HG03439 (cell line): Measurements from ENCODE around the gene S100A11.
A peak's percentile ranks its signal among the peaks of the same experiment; 100 is the strongest.

Experiments used
- ATAC-seq: cut with Tn5 transposase; IDR thresholded peaks from one replicate; pipeline ENCODE4 v1.9.1; 2021; ENCODE audit warnings: mild to moderate bottlenecking, moderate library complexity; ENCODE audit not compliant: unreplicated experiment

Gene S100A11

DNA sequence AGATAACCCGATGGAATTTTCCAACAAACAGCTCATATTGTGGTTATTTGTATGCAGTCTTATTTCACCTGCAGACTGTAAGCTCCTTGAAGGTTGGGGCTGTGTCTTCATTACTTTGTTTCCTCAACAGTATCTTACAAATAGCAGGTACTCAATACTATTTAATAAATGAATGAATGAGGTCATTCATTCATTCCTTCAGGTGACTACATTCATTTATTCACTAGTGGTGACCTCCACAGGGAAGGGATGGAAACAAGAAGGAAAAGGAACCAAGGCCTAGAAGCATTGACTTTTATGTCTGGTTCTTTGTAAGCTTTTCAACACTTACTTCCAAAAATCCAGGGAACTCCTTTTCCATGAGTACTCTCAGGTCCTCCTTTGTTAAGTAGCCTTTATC is 51.0 kb downstream of the S100A11 start:
- no peak for ATAC-seq

DNA sequence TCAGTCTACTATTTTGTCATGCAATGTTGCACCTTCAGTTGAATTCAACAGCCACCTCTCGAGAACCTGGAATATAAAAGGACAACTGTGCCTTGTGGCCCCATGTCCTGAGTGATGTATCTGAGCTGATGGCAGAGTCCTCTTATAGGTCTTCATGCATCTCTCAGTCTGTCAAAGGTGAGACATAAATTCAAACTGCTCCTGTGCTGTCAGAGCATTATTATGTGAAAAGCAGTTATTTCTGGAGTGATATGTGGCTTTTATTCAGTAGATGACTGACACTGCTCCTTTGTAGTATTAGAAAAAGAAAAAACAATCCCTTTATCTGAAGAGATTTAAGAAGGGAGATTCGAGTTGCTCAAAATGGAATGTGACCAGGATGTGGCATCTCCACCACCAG is 51.5 kb downstream of the S100A11 start:
- no peak for ATAC-seq

DNA sequence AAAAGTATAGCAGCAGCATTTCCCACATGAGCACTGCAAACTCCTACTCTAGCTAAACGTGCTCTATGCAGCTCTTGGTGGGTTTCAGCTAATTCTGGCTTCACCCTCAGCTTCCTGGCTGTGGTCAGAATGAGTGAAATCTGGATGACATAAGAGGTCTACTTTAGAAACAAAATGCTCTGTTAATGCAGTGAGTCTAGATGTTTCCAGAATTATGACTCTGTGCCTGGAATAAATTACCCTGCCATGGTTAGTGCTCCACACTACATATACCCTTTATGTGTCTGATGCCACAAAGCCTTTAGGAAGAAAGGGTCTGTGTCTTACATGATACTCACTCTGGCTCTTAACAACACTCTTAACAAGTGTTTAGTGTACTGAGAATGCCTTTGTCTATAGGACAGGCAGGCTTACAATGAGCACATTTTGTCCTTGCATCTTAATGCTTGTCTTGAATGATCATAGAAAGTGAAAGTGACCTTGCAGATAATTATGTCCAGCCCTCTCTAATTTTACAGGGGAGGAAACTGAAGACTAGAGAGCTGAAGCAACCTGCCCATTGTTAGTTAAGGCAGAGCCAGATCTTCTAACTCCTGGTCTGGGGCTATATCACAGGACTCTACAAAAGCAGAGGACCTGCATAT is 52.4 kb downstream of the S100A11 start:
- ATAC-seq, result peak; percentile 48
